Measurements from ENCODE around the gene GCLC.

GCLC gene

DNA sequence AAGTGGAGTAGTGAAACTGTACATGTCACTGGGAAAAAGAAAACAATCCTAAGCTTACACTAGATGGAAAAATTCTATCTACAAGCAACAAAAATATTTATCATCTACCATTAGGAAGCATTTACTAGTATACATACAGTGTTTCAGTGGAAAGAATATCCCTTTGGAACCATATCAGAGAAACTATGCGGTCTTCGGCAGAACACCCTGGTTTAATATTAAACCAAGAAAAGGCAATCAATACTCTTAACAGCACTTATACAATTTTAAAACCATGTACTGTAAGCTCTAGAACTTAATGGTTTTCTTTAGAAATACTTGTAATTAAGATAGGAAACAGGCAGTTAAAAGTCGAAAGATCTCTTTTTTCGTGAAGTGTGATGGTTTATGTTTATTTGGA, 32.3 kb downstream of the GCLC start:
- no peak overlapping the region for H3K4me3 ChIP-seq (ENCODE audit: low read length)
- H3K36me3 ChIP-seq (ENCODE audit: control insufficient read depth, insufficient read depth, low read length): peaks cover 6% of the 10 kb centered on the region; the same call in 1 of the 2 replicates
- H3K4me1 ChIP-seq (ENCODE audit: control insufficient read depth, insufficient read depth, low read length): no peaks in the 10 kb centered on the region
- no CpG with 5 or more reads among the region's 4 CpGs for WGBS (ENCODE audit: insufficient coverage, insufficient read length)
- no peaks in the 10 kb centered on the region for H3K27me3 ChIP-seq (ENCODE audit: control insufficient read depth, insufficient read depth, low read length)
- no peak for DNase-seq (ENCODE audit: low read depth, low spot score)
- no peak overlapping the region for H3K27ac ChIP-seq (ENCODE audit: low read length)
- H3K9me3 ChIP-seq (ENCODE audit: control insufficient read depth, insufficient read depth, low read length): no peaks in the 10 kb centered on the region

DNA sequence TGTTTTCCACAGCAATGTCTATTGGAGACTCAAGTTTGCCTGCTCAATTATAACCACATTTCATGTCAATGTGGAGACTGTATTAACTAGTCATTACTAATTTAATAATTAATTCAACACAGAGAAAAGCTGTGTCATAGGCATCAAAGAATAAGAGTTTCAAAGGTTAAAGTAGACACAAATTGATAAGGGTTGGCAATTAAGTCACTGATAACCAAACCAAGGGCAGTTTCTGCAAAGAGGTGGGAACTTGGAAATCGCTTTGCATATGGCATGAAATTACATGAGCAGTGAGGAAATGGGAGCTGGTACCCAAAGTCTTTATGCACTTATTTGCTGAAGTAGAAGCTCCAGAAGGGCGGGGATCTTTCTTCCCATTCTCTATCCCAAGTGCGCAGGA, 34.2 kb downstream of the GCLC start:
- H3K27me3 ChIP-seq (ENCODE audit: control insufficient read depth, insufficient read depth, low read length): no peaks in the 10 kb centered on the region
- peaks cover 6% of the 10 kb centered on the region; the same call in 1 of the 2 replicates for H3K36me3 ChIP-seq (ENCODE audit: control insufficient read depth, insufficient read depth, low read length)
- WGBS (ENCODE audit: insufficient coverage, insufficient read length): no CpG with 5 or more reads among the region's 3 CpGs
- H3K4me3 ChIP-seq (ENCODE audit: low read length): no peak overlapping the region
- no peak overlapping the region for H3K27ac ChIP-seq (ENCODE audit: low read length)
- DNase-seq (ENCODE audit: low read depth, low spot score): no peak
- H3K4me1 ChIP-seq (ENCODE audit: control insufficient read depth, insufficient read depth, low read length): no peaks in the 10 kb centered on the region
- no peaks in the 10 kb centered on the region for H3K9me3 ChIP-seq (ENCODE audit: control insufficient read depth, insufficient read depth, low read length)

- Histone ChIP-seq H3K9me3 (ENCODE audit: control insufficient read depth, insufficient read depth, low read length) (no peaks in the 10 kb centered on the region), H3K27me3 (ENCODE audit: control insufficient read depth, insufficient read depth, low read length) (no peaks in the 10 kb centered on the region), H3K4me3 (ENCODE audit: low read length) (no peak overlapping the region), H3K36me3 (ENCODE audit: control insufficient read depth, insufficient read depth, low read length) (peaks cover 17% of the 10 kb centered on the region), H3K4me1 (ENCODE audit: control insufficient read depth, insufficient read depth, low read length) (no peaks in the 10 kb centered on the region), H3K27ac (ENCODE audit: low read length) (no peak overlapping the region)
- no peak for DNase-seq (ENCODE audit: low read depth, low spot score)
- no CpG with 5 or more reads among the region's 5 CpGs for WGBS (ENCODE audit: insufficient coverage, insufficient read length)
Measured at GRCh38 chr6:53506872-53507271, 38.0 kb downstream of the GCLC start.

DNA sequence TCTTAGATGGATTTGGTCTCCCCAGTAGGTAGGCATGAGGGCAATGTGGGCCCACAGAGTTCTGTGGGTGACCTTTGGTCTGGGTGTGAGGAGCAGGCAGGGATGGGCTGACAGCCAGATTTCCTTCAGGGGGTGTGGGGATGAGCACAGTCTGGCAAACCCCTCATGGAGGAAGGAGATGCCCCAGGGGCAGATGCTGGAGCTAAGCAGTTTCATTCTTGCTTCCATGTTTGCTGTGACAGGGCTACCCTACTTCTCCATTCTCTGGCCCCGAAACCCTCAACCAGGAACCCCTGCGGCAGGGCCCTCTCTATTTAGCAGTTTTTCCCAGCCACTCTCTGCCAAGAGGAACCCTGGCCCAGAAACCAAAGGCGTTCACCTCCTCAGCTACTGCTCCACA, 40.4 kb downstream of the GCLC start:
- Histone ChIP-seq H3K9me3 (ENCODE audit: control insufficient read depth, insufficient read depth, low read length) (no peaks in the 10 kb centered on the region), H3K4me3 (ENCODE audit: low read length) (no peak overlapping the region), H3K4me1 (ENCODE audit: control insufficient read depth, insufficient read depth, low read length) (no peaks in the 10 kb centered on the region), H3K27me3 (ENCODE audit: control insufficient read depth, insufficient read depth, low read length) (no peaks in the 10 kb centered on the region), H3K36me3 (ENCODE audit: control insufficient read depth, insufficient read depth, low read length) (peaks cover 19% of the 10 kb centered on the region), H3K27ac (ENCODE audit: low read length) (no peak overlapping the region)
- DNase-seq (ENCODE audit: low read depth, low spot score): no peak
- WGBS (ENCODE audit: insufficient coverage, insufficient read length): no CpG with 5 or more reads among the region's 3 CpGs

DNA sequence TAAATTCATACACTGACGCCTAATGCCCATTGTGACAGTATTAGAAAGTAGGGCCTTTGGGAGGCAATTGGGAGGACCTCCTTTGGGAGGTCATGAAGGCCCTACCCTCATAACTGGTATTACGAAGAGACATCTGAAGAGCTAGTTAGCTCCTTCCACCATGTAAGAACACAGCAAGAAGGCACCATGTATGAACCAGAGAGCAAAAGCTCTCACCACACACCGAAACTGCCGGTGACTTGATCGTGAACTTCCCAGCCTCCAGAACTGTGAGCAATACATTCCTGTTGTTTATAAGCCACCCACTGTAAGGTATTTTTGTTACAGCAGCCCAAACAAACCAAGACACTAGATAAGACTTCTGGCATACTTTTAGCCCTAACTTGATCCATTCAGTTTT, 41.8 kb downstream of the GCLC start:
- Histone ChIP-seq H3K9me3 (ENCODE audit: control insufficient read depth, insufficient read depth, low read length) (no peaks in the 10 kb centered on the region), H3K27me3 (ENCODE audit: control insufficient read depth, insufficient read depth, low read length) (no peaks in the 10 kb centered on the region), H3K27ac (ENCODE audit: low read length) (no peak overlapping the region), H3K36me3 (ENCODE audit: control insufficient read depth, insufficient read depth, low read length) (peaks cover 24% of the 10 kb centered on the region), H3K4me1 (ENCODE audit: control insufficient read depth, insufficient read depth, low read length) (no peaks in the 10 kb centered on the region), H3K4me3 (ENCODE audit: low read length) (no peak overlapping the region)
- no CpG with 5 or more reads among the region's 5 CpGs for WGBS (ENCODE audit: insufficient coverage, insufficient read length)
- no peak for DNase-seq (ENCODE audit: low read depth, low spot score)

DNA sequence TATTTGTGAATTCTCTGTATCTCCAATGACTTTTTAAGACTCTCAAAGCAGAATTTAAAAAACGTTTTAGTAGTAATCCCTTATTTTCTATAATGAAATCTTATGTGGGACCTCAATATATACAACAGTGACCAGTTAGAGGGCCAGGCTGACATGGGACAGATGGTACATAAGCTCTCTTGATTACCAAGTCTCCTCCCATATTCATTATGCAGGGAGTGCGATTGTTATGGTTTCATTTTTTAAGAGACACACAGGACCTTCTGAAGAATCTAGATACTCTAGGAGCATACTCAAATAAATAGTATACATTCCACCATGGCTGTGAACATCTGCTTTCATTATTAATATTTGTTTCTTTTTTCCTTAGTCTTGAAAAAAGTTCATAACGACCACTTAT, 43.5 kb downstream of the GCLC start:
- Histone ChIP-seq H3K27ac (ENCODE audit: low read length) (no peak overlapping the region), H3K9me3 (ENCODE audit: control insufficient read depth, insufficient read depth, low read length) (no peaks in the 10 kb centered on the region), H3K4me1 (ENCODE audit: control insufficient read depth, insufficient read depth, low read length) (no peaks in the 10 kb centered on the region), H3K4me3 (ENCODE audit: low read length) (no peak overlapping the region), H3K27me3 (ENCODE audit: control insufficient read depth, insufficient read depth, low read length) (no peaks in the 10 kb centered on the region), H3K36me3 (ENCODE audit: control insufficient read depth, insufficient read depth, low read length) (peaks cover 23% of the 10 kb centered on the region)
- WGBS (ENCODE audit: insufficient coverage, insufficient read length): no CpG with 5 or more reads among the region's 3 CpGs
- no peak for DNase-seq (ENCODE audit: low read depth, low spot score)

DNA sequence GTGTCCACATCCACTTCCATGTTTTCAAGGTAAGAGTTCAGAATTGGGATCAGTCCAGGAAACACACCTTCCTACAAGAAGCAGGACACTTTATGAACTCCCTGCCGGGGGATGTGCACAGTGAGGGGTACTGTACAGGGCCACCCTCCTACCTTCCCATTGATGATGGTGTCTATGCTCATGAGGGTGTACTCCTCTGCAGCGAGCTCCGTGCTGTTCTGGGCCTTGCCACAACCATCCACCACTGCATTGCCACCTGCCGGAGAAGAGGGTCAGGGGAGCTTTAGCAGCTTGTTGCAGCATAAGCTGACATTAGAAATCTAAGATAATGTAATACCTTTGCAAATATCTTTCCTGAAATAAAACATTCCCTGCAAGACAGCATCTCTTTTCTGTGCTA, 44.8 kb downstream of the GCLC start:
- no CpG with 5 or more reads among the region's 4 CpGs for WGBS (ENCODE audit: insufficient coverage, insufficient read length)
- no peak for DNase-seq (ENCODE audit: low read depth, low spot score)
- Histone ChIP-seq H3K36me3 (ENCODE audit: control insufficient read depth, insufficient read depth, low read length) (peaks cover 18% of the 10 kb centered on the region), H3K27me3 (ENCODE audit: control insufficient read depth, insufficient read depth, low read length) (no peaks in the 10 kb centered on the region), H3K4me3 (ENCODE audit: low read length) (no peak overlapping the region), H3K9me3 (ENCODE audit: control insufficient read depth, insufficient read depth, low read length) (no peaks in the 10 kb centered on the region), H3K4me1 (ENCODE audit: control insufficient read depth, insufficient read depth, low read length) (no peaks in the 10 kb centered on the region), H3K27ac (ENCODE audit: low read length) (no peak overlapping the region)

- no peak overlapping the region for H3K27ac ChIP-seq (ENCODE audit: low read length)
- DNase-seq (ENCODE audit: low read depth, low spot score): no peak
- no peaks in the 10 kb centered on the region for H3K4me1 ChIP-seq (ENCODE audit: control insufficient read depth, insufficient read depth, low read length)
- H3K4me3 ChIP-seq (ENCODE audit: low read length): no peak overlapping the region
- H3K36me3 ChIP-seq (ENCODE audit: control insufficient read depth, insufficient read depth, low read length): peaks cover 12% of the 10 kb centered on the region; the same call in 1 of the 2 replicates
- no peaks in the 10 kb centered on the region for H3K9me3 ChIP-seq (ENCODE audit: control insufficient read depth, insufficient read depth, low read length)
- no CpG with 5 or more reads among the region's 3 CpGs for WGBS (ENCODE audit: insufficient coverage, insufficient read length)
- H3K27me3 ChIP-seq (ENCODE audit: control insufficient read depth, insufficient read depth, low read length): no peaks in the 10 kb centered on the region
Measured at GRCh38 chr6:53499094-53499493, 45.8 kb downstream of the GCLC start.

DNA sequence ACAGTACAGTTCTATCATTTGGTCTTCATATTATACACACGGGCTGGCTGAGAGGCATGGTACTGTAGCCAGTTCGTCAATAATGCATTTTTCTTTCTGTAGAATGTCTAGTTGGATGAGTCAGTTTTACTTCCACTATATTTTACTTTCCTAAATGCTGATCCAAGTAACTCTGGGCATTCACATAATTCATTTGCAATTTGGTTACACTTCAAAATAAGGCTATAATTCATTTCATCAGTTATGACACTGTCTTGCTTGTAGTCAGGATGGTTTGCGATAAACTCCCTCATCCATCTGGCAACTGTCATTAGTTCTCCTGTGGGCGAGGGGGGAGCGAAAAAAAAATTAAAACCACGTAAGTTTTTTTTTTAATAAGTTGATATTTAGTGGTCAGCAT, 46.3 kb downstream of the GCLC start:
- no peak for DNase-seq (ENCODE audit: low read depth, low spot score)
- H3K4me3 ChIP-seq (ENCODE audit: low read length): no peak overlapping the region
- H3K27ac ChIP-seq (ENCODE audit: low read length): no peak overlapping the region
- H3K9me3 ChIP-seq (ENCODE audit: control insufficient read depth, insufficient read depth, low read length): no peaks in the 10 kb centered on the region
- peaks cover 12% of the 10 kb centered on the region; the same call in 1 of the 2 replicates for H3K36me3 ChIP-seq (ENCODE audit: control insufficient read depth, insufficient read depth, low read length)
- no peaks in the 10 kb centered on the region for H3K4me1 ChIP-seq (ENCODE audit: control insufficient read depth, insufficient read depth, low read length)
- H3K27me3 ChIP-seq (ENCODE audit: control insufficient read depth, insufficient read depth, low read length): no peaks in the 10 kb centered on the region
- WGBS (ENCODE audit: insufficient coverage, insufficient read length): no CpG with 5 or more reads among the region's 6 CpGs

- Histone ChIP-seq H3K4me1 (ENCODE audit: control insufficient read depth, insufficient read depth, low read length) (no peaks in the 10 kb centered on the region), H3K9me3 (ENCODE audit: control insufficient read depth, insufficient read depth, low read length) (no peaks in the 10 kb centered on the region), H3K27ac (ENCODE audit: low read length) (no peak overlapping the region), H3K36me3 (ENCODE audit: control insufficient read depth, insufficient read depth, low read length) (peaks cover 10% of the 10 kb centered on the region; the same call in 1 of the 2 replicates), H3K4me3 (ENCODE audit: low read length) (no peak overlapping the region), H3K27me3 (ENCODE audit: control insufficient read depth, insufficient read depth, low read length) (no peaks in the 10 kb centered on the region)
- no peak for DNase-seq (ENCODE audit: low read depth, low spot score)
- no CpG with 5 or more reads among the region's 2 CpGs for WGBS (ENCODE audit: insufficient coverage, insufficient read length)
Measured at GRCh38 chr6:53497905-53498304, 47.0 kb downstream of the GCLC start.

DNA sequence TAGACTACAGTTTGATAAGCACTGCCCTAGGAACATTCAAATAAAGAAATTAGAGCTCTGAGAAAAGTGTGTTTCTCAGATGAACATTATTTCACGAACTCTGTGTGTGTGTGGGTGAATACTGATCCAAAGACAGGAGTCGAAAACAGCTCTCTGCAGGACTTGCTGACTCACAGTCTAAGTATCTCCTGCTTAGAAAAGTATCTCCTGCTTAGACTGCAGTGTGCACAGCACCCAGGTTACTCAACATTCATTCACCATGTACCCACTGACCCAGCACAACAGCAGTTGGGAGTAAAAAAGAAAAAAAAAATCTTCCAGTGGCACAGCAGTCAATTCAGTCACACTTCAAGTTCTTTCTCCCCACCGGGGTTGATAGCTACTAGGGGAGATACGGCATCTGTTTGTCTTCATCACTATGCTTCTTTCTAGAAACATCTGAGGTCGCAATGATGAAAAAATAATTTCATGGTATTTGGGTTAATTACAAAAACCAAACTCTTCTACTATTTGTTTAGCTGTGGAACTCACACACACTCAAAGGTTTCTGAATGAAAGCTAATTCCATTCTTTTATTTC, 48.0 kb downstream of the GCLC start:
- H3K36me3 ChIP-seq (ENCODE audit: control insufficient read depth, insufficient read depth, low read length): peaks cover 8% of the 10 kb centered on the region; the same call in 1 of the 2 replicates
- no peaks in the 10 kb centered on the region for H3K4me1 ChIP-seq (ENCODE audit: control insufficient read depth, insufficient read depth, low read length)
- WGBS (ENCODE audit: insufficient coverage, insufficient read length): no CpG with 5 or more reads among the region's 5 CpGs
- H3K27ac ChIP-seq (ENCODE audit: low read length): no peak overlapping the region
- no peaks in the 10 kb centered on the region for H3K27me3 ChIP-seq (ENCODE audit: control insufficient read depth, insufficient read depth, low read length)
- H3K9me3 ChIP-seq (ENCODE audit: control insufficient read depth, insufficient read depth, low read length): no peaks in the 10 kb centered on the region
- no peak for DNase-seq (ENCODE audit: low read depth, low spot score)
- H3K4me3 ChIP-seq (ENCODE audit: low read length): no peak overlapping the region
